Measurements from ENCODE around the gene OXA1L.

- TF ChIP-seq MAX (IDR thresholded peaks at IDR 0.05) (no peak), CTCF (IDR thresholded peaks at IDR 0.05 in 2 of 3, conservative IDR thresholded peaks at IDR 0.05 in 1 of 3; ENCODE audit: borderline replicate concordance in 1 of 3, insufficient read depth in 1 of 3, low read depth in 2 of 3, low read length in 2 of 3) (no peak), POLR2A (IDR thresholded peaks at IDR 0.05; ENCODE audit: borderline replicate concordance, extremely low read depth, insufficient read depth, insufficient read length) (no peak), POLR2AphosphoS5 (IDR thresholded peaks at IDR 0.05; ENCODE audit: low read depth, low read length) (no peak), YY1 (IDR thresholded peaks at IDR 0.05; ENCODE audit: extremely low read depth, insufficient replicate concordance, low read depth, low read length) (no peak), RAD21 (IDR thresholded peaks at IDR 0.05; ENCODE audit: low read depth) (no peak)
These were observed 48.6 kb downstream of the OXA1L start, which contains the start of gene SLC7A7 for GRCh38 chr14:22814941-22815713.
